ENCODE results near the gene CSE1L.
"Not testable (repeated sequence)": the region's sequence is repeated elsewhere in the genome, so short reads cannot be mapped to it uniquely, and the experiment has no call there.

Gene CSE1L

GRCh38 chr20:49063279-49063678 lies 17.2 kb downstream of the CSE1L start:
- no peak for DNase-seq

- DNase-seq: no peak
Observed at GRCh38 chr20:49074521-49074920, 28.4 kb downstream of the CSE1L start.

GRCh38 chr20:49078310-49078709 lies 32.2 kb downstream of the CSE1L start:
- no peak for DNase-seq

- DNase-seq: not testable (repeated sequence)
Observed at GRCh38 chr20:49082295-49082694, 36.2 kb downstream of the CSE1L start.

DNA sequence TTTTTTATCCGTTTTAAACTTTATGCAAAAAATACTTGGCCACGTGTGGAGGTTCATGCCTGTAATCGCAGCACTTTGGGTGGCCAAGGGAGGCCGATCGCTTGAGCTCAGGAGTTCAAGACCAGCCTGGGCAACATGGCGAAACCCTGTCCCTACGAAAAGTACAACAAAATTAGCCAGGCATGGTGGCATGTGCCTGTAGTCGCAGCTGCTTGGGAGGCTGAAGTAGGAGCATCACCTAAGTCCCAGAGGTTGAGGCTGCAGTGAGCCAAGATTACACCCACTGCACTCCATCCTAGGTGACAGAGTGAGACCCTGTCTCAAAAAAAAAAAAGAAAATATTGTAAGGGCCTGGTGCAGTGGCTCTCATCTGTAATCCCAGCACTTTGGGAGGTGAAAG lies 45.0 kb downstream of the CSE1L start:
- no peak for DNase-seq

DNA sequence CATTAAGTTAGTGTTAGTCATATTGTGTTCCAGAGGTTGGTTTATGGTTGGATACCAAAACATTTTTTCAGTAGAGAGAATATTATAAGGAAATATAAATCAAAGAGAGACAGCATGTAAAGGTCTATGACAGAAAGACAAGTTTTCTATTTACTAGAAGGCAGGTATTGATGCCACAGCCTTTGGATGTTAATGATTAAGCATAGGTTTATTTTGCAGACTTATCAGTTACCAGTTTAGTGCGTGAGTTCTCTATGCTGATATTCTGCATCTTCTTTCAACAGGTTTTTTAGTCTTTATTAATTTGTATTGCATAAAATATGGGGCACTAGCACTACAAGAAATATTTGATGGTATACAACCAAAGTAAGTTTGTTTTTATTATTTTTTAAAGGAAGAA lies 45.6 kb downstream of the CSE1L start:
- no peak for DNase-seq

DNA sequence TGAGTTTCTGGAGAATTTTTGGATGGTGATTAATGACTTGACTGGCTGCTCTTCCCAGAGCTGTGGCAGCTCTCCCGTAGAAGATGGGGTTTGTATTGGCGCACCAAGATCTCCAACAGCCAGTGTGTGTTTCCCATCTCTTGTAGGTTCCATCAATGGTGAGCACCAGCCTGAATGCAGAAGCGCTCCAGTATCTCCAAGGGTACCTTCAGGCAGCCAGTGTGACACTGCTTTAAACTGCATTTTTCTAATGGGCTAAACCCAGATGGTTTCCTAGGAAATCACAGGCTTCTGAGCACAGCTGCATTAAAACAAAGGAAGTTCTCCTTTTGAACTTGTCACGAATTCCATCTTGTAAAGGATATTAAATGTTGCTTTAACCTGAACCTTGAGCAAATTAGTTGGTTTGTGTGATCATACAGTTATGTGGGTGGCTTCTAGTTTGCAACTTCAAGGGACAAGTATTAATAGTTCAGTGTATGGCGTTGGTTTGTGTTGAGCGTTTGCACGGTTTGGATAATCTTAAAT lies 50.2 kb downstream of the CSE1L start:
- DNase-seq: no peak

DNA sequence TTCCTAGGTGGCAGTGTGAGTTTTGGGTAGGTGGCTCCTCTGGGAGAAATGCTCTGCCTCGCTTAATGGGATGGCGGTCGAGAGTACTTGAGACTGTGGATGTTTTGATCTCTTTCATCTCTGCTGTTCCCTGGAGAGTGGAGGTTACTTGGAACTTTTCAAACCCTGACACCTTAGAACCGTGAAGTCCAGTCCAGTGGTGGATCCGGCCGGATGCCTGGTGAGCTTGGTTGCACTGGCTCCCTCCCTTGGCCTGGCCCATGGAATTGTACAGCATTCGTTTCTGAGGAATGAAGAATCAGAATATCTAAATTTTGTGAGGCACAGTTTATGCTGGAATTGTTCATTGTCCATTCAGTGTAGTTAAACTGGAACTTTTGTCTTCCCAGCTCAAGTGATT lies 51.0 kb downstream of the CSE1L start:
- DNase-seq: no peak

DNA sequence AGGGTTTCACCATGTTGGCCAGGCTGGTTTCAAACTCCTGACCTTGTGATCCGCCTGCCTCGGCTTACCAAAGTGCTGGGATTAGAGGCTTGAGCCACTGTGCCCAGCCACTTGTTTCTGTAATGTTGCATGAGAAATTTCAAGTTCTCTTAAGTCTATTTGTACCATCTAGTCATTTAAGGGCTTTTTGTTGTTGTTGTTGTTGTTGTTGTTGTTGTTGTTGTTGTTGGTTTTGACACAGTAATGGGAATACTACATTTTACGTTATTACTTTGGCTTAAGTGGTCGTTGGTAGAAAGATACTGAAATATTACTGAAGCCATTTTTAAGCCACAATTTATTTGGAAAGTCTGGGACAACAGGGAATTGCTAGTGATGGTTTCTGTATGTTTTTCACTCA lies 52.0 kb downstream of the CSE1L start:
- DNase-seq: no peak

- DNase-seq: no peak
Observed at GRCh38 chr20:49099011-49099410, 52.9 kb downstream of the CSE1L start.

GRCh38 chr20:49100292-49100691 lies 54.2 kb downstream of the CSE1L start:
- not testable (repeated sequence) for DNase-seq

DNA sequence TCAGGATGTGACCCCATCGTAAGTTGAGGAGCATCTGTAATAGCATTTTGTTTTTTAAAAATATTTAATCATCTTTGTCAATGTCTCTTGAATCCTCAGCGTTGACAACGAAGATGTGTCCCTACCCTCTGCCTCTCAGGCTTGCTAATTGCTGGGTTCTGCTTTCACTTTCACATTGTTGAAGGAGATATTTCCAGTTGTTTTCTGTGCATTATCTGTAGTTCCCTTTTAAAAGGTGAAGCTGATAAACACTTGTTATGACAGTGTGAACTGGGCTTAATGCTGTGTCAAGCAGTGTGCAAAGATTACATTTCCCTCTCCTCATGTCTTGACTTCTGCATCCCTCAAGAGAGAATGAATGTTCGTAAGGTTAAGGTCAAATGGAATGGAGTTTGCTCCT lies 54.9 kb downstream of the CSE1L start:
- no peak for DNase-seq

DNA sequence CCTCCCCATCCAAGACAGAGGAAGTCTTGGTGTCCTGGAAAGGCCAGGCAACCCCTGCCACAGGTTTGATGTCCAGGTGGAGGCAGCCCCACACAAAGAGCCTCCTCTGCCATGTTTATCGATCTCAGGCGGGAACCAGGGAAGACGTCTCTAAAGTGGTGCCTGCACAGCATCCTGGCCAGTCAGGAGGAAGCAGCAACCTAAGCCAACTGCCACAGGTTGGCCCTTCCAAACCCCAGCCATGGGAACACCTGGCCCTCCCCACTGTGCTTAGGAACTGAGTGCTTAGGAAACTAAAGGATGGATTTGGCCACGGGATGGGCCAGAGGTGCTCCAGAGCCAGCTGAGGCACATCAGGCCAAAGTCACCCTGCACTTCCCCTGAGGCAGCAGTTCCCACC lies 56.9 kb downstream of the CSE1L start:
- no peak for DNase-seq

- no peak for DNase-seq
Observed at GRCh38 chr20:49103647-49104364, 57.7 kb downstream of the CSE1L start.

DNA sequence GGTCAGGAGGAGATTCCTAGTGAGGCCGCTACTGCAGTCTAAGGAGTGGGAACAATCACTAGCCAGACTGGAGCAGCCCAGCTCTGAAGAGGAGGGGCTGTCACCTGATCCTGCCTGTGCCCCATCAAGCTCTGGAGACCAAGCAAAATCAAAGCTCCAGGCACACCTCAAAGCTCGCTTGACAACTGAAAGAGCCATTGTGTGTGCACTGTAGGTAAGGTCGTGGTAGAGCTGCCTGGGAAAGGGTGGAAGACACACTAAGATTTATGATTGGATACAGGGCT lies 58.2 kb downstream of the CSE1L start:
- no peak for DNase-seq

DNA sequence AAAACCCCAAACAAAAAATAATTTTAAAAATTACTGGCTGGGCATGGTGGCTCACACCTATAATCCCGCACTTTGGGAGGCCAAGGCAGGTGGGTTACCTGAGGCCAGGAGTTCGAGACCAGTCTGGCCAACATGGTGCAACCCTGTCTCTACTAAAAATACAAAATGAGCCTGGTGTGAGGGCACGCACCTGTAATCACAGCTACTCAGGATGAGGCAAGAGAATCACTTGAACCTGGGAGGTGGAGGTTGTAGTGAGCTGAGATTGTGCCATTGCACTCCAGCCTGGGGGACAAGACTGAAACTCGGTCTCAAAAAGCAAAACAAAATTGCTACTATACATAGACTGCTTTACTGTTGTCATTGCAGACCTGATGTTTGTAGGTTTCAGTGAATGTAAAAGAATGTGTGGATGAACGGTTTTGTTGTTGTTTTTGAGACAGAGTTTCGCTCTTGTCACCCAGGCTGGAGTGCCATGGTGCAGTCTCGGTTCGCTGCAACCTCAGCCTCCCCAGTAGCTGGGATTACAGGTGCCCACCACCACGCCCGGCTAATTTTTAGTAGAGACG lies 59.0 kb downstream of the CSE1L start:
- DNase-seq: not testable (repeated sequence)

DNA sequence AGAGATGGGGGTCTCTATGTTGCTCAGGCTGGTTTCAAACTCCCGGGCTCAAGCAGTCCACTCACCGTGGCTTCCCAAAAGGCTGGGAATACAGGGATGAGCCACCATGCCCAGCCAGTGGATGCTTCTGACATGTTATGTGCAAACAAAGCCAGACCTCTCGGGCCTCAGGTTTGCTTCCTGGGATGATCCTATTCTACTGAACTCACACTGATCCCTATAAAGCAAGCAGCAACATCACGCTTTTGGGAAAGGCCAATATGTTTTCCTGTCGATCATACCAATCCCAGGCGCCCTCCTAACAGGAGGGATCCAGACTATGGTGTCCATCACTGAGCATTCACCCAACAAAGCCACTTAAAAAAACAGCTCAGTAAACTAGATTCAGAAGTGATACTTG lies 60.2 kb downstream of the CSE1L start:
- no peak for DNase-seq

DNA sequence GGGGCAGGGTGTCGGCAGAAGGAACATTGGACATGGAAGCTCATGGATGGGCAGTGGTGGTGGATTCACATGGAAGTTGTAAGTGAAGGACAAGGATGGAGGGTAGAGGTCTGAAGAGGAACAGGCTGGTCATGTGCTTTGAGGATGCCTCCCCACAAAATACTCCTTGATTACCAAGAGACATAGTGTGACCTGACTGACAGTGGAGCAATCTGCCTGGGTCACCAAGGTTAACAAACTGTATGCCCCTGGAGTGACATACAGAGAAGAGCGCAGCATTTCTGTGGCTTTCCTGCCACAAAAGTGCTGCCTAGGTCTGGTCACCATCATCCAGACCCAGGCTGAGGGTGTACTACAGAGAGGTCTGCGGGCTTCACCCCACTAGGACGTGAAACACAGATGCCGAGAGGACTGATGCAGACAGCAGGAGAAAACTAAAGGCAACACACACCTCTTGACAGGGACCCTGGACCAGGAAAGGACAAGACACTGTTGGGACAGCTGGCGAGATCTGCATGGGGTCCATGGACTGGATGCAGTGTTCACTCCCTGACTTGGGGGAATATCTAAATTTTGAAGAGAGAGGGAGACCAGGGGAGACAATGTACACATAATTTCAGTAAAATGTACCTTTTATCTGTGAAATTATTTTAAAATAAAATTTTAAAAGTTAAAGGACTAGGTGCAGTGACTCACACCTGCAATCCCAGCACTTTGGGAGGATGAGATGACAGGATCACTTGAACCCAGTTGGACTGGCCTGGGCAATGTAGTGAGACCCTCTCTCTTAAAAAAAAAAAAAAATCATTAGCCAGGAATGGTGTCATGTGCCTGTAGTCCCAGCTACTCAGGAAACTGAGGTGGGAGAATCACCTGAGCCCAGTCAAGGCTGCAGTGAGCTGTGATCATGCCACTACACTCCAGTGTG lies 64.9 kb downstream of the CSE1L start:
- no peak for DNase-seq

- no peak for DNase-seq
Observed at GRCh38 chr20:49112596-49113274, 66.6 kb downstream of the CSE1L start.

- DNase-seq: no peak
Observed at GRCh38 chr20:49115564-49115963, 69.5 kb downstream of the CSE1L start.

DNA sequence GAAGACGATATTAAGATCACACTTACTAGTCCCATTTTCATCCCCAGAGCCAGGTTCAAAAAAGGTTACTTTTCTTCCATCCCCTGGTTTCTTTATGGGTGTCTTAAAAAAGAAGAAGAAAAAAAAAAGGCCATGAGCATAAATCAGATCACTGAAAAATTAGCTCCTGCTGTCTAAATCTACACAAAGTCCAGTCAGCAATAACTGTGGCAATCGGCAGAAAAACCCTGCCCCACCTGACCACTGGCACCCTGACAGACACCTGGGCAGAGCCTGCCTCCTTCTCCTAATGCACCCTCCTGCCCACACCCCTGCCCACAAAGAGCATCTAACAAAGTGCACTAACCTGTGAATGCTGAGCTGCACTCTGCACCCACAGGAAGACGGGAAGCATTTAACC lies 72.2 kb downstream of the CSE1L start:
- no peak for DNase-seq

- DNase-seq: no peak
Observed at GRCh38 chr20:49119988-49120387, 73.9 kb downstream of the CSE1L start.

DNA sequence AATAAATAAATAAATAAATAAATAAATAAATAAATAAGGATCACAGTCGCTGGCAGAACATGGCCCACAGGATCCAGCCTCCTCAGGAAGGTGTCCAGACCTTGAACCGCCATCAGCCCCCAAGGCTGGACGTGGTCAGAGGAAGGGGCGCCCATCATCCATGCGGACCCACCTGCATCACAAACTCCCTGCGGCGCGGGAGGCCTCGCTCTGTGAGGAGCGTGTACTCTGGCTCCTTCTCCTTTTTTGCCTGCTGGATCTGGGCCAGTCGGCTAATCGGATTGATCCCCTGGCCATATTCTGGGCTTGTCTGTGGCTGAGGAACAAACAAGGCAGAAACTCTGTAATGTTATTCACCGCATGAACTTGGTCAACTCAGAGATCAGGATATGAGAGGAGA lies 76.8 kb downstream of the CSE1L start:
- DNase-seq: no peak

Data from NCI-H1930 (cell line).